ENCODE measurements around the gene SERPINA12.
"Not testable (repeated sequence)": the region's sequence is repeated elsewhere in the genome, so short reads cannot be mapped to it uniquely, and the experiment has no call there.

The SERPINA12 gene

GRCh38 chr14:94485944-94486841 is 23.1 kb downstream of the SERPINA12 start:
- peak; percentile 52 for DNase-seq

- no peak for DNase-seq
These were observed 24.8 kb downstream of the SERPINA12 start for GRCh38 chr14:94484481-94484880.

- peak; percentile 20 for DNase-seq
These were observed 25.5 kb downstream of the SERPINA12 start for GRCh38 chr14:94483729-94484275.

GRCh38 chr14:94483071-94483451 is 26.2 kb downstream of the SERPINA12 start:
- DNase-seq: no peak

GRCh38 chr14:94482132-94483070 is 26.9 kb downstream of the SERPINA12 start:
- not testable (repeated sequence) for DNase-seq

GRCh38 chr14:94481468-94482131 is 27.7 kb downstream of the SERPINA12 start:
- peak; percentile 24 for DNase-seq

- DNase-seq: peak; percentile 28
These were observed 28.5 kb downstream of the SERPINA12 start for GRCh38 chr14:94480809-94481208.

GRCh38 chr14:94478420-94478819 is 30.8 kb downstream of the SERPINA12 start:
- no peak for DNase-seq

GRCh38 chr14:94476023-94476422 is 33.2 kb downstream of the SERPINA12 start, which contains the start of gene SERPINA9:
Gene SERPINA9 (minus strand): TSS chr14:94476197. CDS start chr14:94469840, 6,357 bp downstream.
- no peak for DNase-seq

- peak; percentile 57 for DNase-seq
These were observed 34.7 kb downstream of the SERPINA12 start for GRCh38 chr14:94474581-94475031.

GRCh38 chr14:94473666-94474410 is 35.4 kb downstream of the SERPINA12 start:
- DNase-seq: no peak

- no peak for DNase-seq
These were observed 36.4 kb downstream of the SERPINA12 start for GRCh38 chr14:94472842-94473241.

GRCh38 chr14:94471045-94471444 is 38.2 kb downstream of the SERPINA12 start:
- DNase-seq: no peak

- DNase-seq: no peak
These were observed 39.0 kb downstream of the SERPINA12 start for GRCh38 chr14:94470311-94470710.

- no peak for DNase-seq
These were observed 40.0 kb downstream of the SERPINA12 start for GRCh38 chr14:94469261-94469660.

GRCh38 chr14:94467728-94468520 is 41.3 kb downstream of the SERPINA12 start:
- DNase-seq: no peak

GRCh38 chr14:94466706-94467370 is 42.4 kb downstream of the SERPINA12 start:
- DNase-seq: no peak

GRCh38 chr14:94465042-94465441 is 44.2 kb downstream of the SERPINA12 start:
- DNase-seq: no peak

GRCh38 chr14:94464290-94464689 is 45.0 kb downstream of the SERPINA12 start:
- no peak for DNase-seq
